Measurements from ENCODE around the gene DTX4. TPM values are rescaled to one million over a fixed set of nuclear protein-coding genes. Genes with fewer than 3 reads are reported as not detected.
A peak's percentile ranks its signal among the peaks of the same experiment; 100 is the strongest.

DTX4 gene
- total RNA-seq, 1 donor = 4.7 TPM

GRCh38 chr11:59216641-59217564 lies 45.0 kb downstream of the DTX4 start:
- no peak for TF ChIP-seq CTCF (IDR thresholded peaks at IDR 0.05; ENCODE audit: insufficient read depth, low read depth, low read length)
- DNase-seq (ENCODE audit: low read depth) = peak; percentile 63
- H3K4me3 ChIP-seq (ENCODE audit: low read depth, low read length) = no peak overlapping the region

DNA sequence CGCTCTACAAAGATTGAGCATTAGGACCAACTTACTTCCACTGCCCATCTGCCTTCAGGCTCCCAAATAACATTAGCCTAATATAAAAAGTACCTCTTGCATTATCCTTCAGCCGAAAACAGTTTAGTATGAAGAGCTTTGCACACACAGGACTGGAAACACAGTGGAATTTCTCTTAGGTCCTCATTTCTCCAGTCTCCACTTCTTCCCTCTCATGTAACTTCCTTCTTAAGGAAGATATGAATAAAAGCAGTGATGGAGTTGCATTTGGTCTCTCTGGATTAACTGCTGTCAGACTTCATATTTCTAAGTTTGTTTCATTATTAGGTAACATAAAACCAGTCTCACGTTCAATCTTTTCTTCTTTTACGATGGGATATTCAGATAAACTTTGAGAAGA lies 46.4 kb downstream of the DTX4 start:
- no peak for TF ChIP-seq CTCF (IDR thresholded peaks at IDR 0.05; ENCODE audit: insufficient read depth, low read depth, low read length)
- no peak overlapping the region for H3K4me3 ChIP-seq (ENCODE audit: low read depth, low read length)
- DNase-seq (ENCODE audit: low read depth) = no peak

- H3K4me3 ChIP-seq (ENCODE audit: low read depth, low read length) = no peak overlapping the region
- no peak for DNase-seq (ENCODE audit: low read depth)
- no peak for TF ChIP-seq CTCF (IDR thresholded peaks at IDR 0.05; ENCODE audit: insufficient read depth, low read depth, low read length)
Measured at GRCh38 chr11:59218893-59219292, 47.0 kb downstream of the DTX4 start.

DNA sequence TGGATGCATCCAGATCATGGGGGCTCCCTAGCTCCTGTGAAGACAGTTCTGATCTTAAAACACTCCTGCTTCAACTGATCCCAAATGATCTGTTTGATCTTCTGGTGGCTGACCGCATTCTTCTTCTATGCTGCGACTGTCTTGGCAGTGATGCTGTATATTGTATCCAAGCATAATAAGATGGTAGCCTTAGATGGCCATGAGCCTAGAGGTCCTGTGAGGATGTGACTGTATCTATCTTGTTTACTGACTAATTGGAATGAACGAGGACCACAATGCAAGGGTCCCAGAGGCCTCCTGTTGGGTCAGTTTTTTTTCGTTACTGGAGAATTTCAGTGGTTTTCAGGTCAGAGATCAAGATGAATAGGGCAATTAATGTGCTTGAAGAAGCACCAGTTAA lies 47.9 kb downstream of the DTX4 start:
- H3K4me3 ChIP-seq (ENCODE audit: low read depth, low read length) = no peak overlapping the region
- DNase-seq (ENCODE audit: low read depth) = no peak
- no peak for TF ChIP-seq CTCF (IDR thresholded peaks at IDR 0.05; ENCODE audit: insufficient read depth, low read depth, low read length)

- H3K4me3 ChIP-seq (ENCODE audit: low read depth, low read length) = no peak overlapping the region
- peak; percentile 76 for DNase-seq (ENCODE audit: low read depth)
- TF ChIP-seq CTCF (IDR thresholded peaks at IDR 0.05; ENCODE audit: insufficient read depth, low read depth, low read length) = no peak
Measured at GRCh38 chr11:59221441-59221840, 49.5 kb downstream of the DTX4 start.

DNA sequence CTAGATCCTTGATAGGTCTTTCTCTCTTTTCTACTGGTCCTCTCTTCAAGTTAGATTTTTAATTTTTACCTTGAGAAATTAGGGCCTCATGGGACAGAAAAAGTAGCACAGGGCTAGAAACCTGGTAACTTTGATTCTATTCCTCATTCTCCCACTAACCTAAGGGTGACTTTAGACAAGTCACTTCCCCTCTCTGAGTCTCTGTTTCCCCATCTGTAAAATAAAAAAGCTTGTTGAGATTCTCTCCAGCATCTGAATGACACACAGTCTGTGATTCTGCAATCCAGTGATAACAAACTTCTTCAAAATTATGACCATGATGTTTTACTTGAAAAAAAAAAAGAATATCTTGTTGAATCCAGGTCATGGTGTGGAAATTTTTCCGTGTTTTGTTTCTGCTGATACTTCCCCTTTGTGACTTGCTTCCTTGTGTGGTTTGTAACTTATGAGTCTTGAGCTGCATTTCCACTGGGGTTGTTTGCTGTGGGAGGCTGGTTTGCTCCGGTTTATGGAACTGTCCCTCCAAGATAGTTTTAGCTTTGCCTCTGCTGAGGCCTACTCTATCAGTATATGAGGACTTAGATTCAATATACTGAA lies 50.6 kb downstream of the DTX4 start:
- H3K4me3 ChIP-seq (ENCODE audit: low read depth, low read length) = no peak overlapping the region
- DNase-seq (ENCODE audit: low read depth) = no peak
- TF ChIP-seq CTCF (IDR thresholded peaks at IDR 0.05; ENCODE audit: insufficient read depth, low read depth, low read length) = no peak
